NCI-H526 treated with DMSO at 0.1 percent for 48 hours (cell line): ENCODE results near the gene BAG2.

Experiments
- DNase-seq: peaks from one replicate; lab custom pipeline; 2025; lab: John Stamatoyannopoulos, UW

The BAG2 gene

GRCh38 chr6:57172136-57173055 lies at the start of gene BAG2:
TSS of gene BAG2 (plus strand) at chr6:57172326. CDS start at chr6:57172698, 372 bp downstream.
- DNase-seq = peak; percentile 74

GRCh38 chr6:57123111-57123510 lies 49.0 kb upstream of the BAG2 start:
- DNase-seq = no peak

- no peak for DNase-seq
These were observed 44.4 kb upstream of the BAG2 start for GRCh38 chr6:57127763-57128162.

GRCh38 chr6:57130661-57131177 lies 41.4 kb upstream of the BAG2 start:
- no peak for DNase-seq

- DNase-seq = no peak
These were observed 37.2 kb upstream of the BAG2 start for GRCh38 chr6:57134954-57135353.

GRCh38 chr6:57135885-57136284 lies 36.2 kb upstream of the BAG2 start:
- no peak for DNase-seq

GRCh38 chr6:57137350-57137749 lies 34.8 kb upstream of the BAG2 start:
- no peak for DNase-seq

- no peak for DNase-seq
These were observed 34.1 kb upstream of the BAG2 start for GRCh38 chr6:57138026-57138425.

- DNase-seq = no peak
These were observed 30.5 kb upstream of the BAG2 start for GRCh38 chr6:57141451-57142177.

GRCh38 chr6:57142178-57142525 lies 30.0 kb upstream of the BAG2 start:
- no peak for DNase-seq

GRCh38 chr6:57143690-57144089 lies 28.4 kb upstream of the BAG2 start:
- no peak for DNase-seq

- DNase-seq = no peak
These were observed 24.7 kb upstream of the BAG2 start for GRCh38 chr6:57147401-57147800.

GRCh38 chr6:57147955-57148858 lies 23.9 kb upstream of the BAG2 start:
- no peak for DNase-seq

GRCh38 chr6:57158658-57159057 lies 13.5 kb upstream of the BAG2 start:
- DNase-seq = no peak

- no peak for DNase-seq
These were observed 13.0 kb upstream of the BAG2 start for GRCh38 chr6:57159127-57159526.

GRCh38 chr6:57162028-57162427 lies 10.1 kb upstream of the BAG2 start:
- DNase-seq = no peak

GRCh38 chr6:57162516-57162915 lies 9.6 kb upstream of the BAG2 start:
- no peak for DNase-seq

GRCh38 chr6:57163956-57164355 lies 8.2 kb upstream of the BAG2 start:
- DNase-seq = no peak

- no peak for DNase-seq
These were observed 7.0 kb upstream of the BAG2 start for GRCh38 chr6:57165080-57165479.

GRCh38 chr6:57173056-57173885 lies 1.1 kb downstream of the BAG2 start:
- DNase-seq = peak; percentile 13

GRCh38 chr6:57173886-57174510 lies 1.9 kb downstream of the BAG2 start:
- DNase-seq = no peak
